ENCODE results near the gene PIEZO1. TPM values are rescaled to one million over a fixed set of nuclear protein-coding genes. Genes with fewer than 3 reads are reported as not detected.

Gene PIEZO1
- total and polyA plus RNA-seq, 7 donors: 18.0 to 242 (median 126) TPM

DNA sequence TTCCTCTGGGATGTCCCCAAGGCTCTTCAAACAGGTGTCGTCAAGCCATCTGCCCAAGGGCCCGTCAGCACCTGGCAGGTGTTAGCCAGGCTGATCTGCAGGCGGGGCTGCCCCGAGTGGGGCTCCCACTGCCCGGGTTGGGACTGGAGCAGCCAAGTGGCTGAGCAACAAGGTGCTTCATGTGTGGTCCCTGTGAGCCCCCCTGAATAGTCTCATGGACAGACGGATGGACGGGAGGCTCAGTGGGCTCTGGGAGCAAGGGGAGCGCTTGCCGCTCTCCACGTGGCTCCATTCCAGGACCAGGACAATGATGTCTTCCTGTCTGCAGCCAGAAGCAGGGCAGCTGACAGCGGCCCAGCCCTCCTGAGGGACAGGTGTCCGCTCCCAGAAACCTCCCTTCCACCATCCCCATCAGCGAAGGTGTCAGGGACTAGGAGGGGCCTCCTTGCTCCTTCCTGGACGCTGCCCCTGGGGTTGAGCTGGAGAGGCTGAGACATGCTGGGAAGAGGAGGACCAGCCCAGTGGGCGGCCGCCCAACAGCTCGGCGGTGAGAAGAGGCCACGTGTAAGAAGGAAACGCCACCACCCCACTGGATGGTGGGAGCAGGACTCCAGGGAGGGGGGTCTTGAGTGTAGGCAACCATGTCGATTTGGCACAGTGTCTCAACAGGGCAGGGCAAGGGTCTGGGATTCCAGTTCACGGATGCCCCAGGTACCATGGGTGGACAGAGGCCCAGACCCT lies 108.3 kb downstream of the PIEZO1 start:
- Histone ChIP-seq H3K36me3 (peaks cover 0 to 9% (median 0%) of the 10 kb centered on the region in 4 donors), H3K4me1 (peaks cover 0 to 6% (median 0%) of the 10 kb centered on the region in 4 donors), H3K4me3 (no peak overlapping the region), H3K9me3 (no peaks in the 10 kb centered on the region), H3K27me3 (peaks cover 14 to 44% (median 26%) of the 10 kb centered on the region in 3 donors), H3K27ac (no peak overlapping the region)
- WGBS, 2 donors: 82 to 88% methylated on average over 22 of the region's 22 CpGs
- DNase-seq: no peak
- TF ChIP-seq POLR2AphosphoS5 (IDR thresholded peaks at IDR 0.05) (no peak), CTCF (IDR thresholded peaks at IDR 0.05) (no peak), EP300 (IDR thresholded peaks at IDR 0.05) (no peak), POLR2A (IDR thresholded peaks at IDR 0.05) (no peak)
- intact Hi-C loops (cut with DNase I): no loop called here

DNA sequence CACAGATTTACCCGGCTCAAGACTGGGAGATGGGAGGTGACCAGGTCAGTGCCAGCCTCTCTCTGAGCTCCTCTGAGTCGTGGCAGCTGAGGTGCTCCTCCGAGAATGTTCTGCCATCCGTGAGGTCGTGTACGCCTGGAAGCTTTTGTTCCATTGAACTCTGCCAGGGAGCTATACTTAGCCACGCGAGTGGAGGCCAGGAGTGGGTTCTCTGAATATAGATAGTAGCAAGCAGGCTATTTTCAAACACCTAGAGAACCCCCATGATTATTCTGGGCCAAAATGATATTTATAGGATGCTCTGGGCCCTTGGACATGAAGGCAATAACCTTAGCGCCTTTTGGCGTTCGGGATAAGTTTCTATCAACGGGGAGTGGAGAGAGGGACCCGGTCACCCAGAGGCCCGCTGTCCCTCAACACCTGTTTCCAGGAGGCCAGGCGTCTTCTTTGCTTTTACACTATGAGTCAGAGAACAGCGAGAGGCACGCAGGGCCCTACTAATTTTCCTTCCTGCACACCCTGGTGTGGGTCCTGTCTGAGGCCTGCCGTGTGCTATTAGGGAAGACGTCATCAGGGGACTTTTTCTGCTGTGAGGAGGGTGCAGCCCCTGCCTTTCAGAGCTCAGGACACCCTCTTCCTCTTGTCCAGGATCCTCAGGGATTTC lies 111.2 kb downstream of the PIEZO1 start:
- Histone ChIP-seq H3K27me3 (peaks cover 11 to 18% (median 13%) of the 10 kb centered on the region in 3 donors), H3K36me3 (peaks cover 0 to 9% (median 0%) of the 10 kb centered on the region in 4 donors), H3K9me3 (no peaks in the 10 kb centered on the region), H3K4me3 (no peak overlapping the region), H3K27ac (no peak overlapping the region), H3K4me1 (peaks cover 0 to 6% (median 0%) of the 10 kb centered on the region in 4 donors)
- intact Hi-C loops (cut with DNase I): no loop called here
- TF ChIP-seq POLR2AphosphoS5 (IDR thresholded peaks at IDR 0.05) (no peak), CTCF (IDR thresholded peaks at IDR 0.05) (no peak), EP300 (IDR thresholded peaks at IDR 0.05) (no peak), POLR2A (IDR thresholded peaks at IDR 0.05) (no peak)
- WGBS, 2 donors: 93% methylated on average over 19 of the region's 19 CpGs
- no peak for DNase-seq

GRCh38 chr16:88672776-88673175 lies 112.2 kb downstream of the PIEZO1 start:
- no peaks in the 10 kb centered on the region for H3K9me3 ChIP-seq
- peaks cover 0 to 9% (median 0%) of the 10 kb centered on the region in 4 donors for H3K36me3 ChIP-seq
- intact Hi-C loops (cut with DNase I): no loop called here
- WGBS, 2 donors: 38 to 74% methylated on average over 11 of the region's 11 CpGs
- no peak for DNase-seq
- TF ChIP-seq CTCF (IDR thresholded peaks at IDR 0.05) (no peak), POLR2AphosphoS5 (IDR thresholded peaks at IDR 0.05) (no peak), POLR2A (IDR thresholded peaks at IDR 0.05) (no peak), EP300 (IDR thresholded peaks at IDR 0.05) (no peak)
- no peak overlapping the region for H3K4me3 ChIP-seq
- H3K27me3 ChIP-seq: peaks cover under 1 to 7% (median 2%) of the 10 kb centered on the region in 3 donors
- H3K4me1 ChIP-seq: no peaks in the 10 kb centered on the region
- no peak overlapping the region for H3K27ac ChIP-seq

DNA sequence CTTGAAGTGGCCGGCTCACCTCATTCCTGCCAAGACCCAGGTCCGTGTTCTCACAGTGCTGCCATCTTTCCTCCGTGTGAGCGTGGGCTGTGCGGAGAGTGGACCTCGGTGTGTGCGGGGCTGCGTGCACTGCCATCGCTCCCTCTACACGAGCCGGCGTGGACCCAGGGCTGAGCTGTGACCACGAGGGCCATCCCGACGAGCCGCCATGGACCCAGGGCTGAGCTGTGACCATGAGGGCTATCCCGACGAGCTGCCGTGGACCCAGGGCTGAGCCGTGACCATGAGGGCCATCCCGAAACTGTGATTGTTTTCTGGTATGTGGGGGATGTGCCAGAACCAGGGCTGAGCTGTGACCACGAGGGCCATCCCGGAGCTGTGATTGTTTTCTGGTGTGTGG lies 113.2 kb downstream of the PIEZO1 start:
- H3K36me3 ChIP-seq: peaks cover 0 to 9% (median 0%) of the 10 kb centered on the region in 4 donors
- 92 to 94% methylated on average over 23 of the region's 23 CpGs for WGBS, 2 donors
- TF ChIP-seq POLR2A (IDR thresholded peaks at IDR 0.05) (no peak), POLR2AphosphoS5 (IDR thresholded peaks at IDR 0.05) (no peak), EP300 (IDR thresholded peaks at IDR 0.05) (no peak), CTCF (IDR thresholded peaks at IDR 0.05) (no peak)
- no peak overlapping the region for H3K4me3 ChIP-seq
- H3K27me3 ChIP-seq: no peaks in the 10 kb centered on the region
- DNase-seq: no peak
- no peaks in the 10 kb centered on the region for H3K9me3 ChIP-seq
- no peaks in the 10 kb centered on the region for H3K4me1 ChIP-seq
- H3K27ac ChIP-seq: no peak overlapping the region
- intact Hi-C loops (cut with DNase I): no loop called here
